Uterus (tissue), 2 donors: ENCODE results near the gene RPAIN.

Source experiments
- POLR2A ChIP-seq, 2 donors: fragments of 450-650 bp; IDR thresholded peaks; one replicate each; pipeline ENCODE4 v1.6.1; 2016; ENCODE audit warnings: antibody characterized with exemption in 2 of 2, mild to moderate bottlenecking in 1 of 2, moderate library complexity in 1 of 2
- TF ChIP-seq, protein P1 (sequence below), 4 experiments: fragments of 200-600 bp in 2 of 4; fragments of 450-650 bp in 2 of 4; sonication (generic) in 2 of 4; IDR thresholded peaks; one replicate each; pipeline ENCODE4 v1.5.1; 2016 to 2019; ENCODE audit warnings: antibody characterized with exemption in 4 of 4, mild to moderate bottlenecking in 2 of 4, moderate library complexity in 1 of 4

DNA sequence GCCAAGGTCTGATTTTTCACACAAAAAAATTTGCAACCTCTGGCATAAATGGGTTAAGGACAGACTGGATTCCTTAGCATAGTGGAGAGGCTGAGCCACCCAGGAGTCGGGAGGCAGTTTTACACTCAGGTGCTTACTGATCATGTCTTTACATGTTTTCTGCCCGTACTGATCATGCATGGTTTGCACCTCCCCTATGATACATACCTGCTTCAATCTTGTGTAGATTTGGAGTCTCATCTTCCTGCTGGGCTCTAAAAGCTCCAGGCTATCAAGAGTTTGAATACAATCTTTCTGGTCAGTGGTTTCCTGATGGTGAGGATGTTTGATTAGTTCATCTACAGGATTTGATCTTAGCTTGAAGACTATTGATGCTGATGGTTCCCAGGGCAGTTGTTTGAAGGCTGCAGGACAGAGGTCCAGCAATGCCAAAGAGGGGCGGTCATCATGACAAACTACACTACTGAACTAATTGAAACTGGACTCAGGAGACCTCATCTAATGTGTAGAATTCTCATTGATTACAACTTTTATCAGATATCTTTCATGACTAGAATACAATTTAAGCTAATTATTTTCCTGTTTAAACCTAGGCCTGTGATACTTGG lies 12.1 kb downstream of the RPAIN start:
- TF ChIP-seq, protein P1, sequence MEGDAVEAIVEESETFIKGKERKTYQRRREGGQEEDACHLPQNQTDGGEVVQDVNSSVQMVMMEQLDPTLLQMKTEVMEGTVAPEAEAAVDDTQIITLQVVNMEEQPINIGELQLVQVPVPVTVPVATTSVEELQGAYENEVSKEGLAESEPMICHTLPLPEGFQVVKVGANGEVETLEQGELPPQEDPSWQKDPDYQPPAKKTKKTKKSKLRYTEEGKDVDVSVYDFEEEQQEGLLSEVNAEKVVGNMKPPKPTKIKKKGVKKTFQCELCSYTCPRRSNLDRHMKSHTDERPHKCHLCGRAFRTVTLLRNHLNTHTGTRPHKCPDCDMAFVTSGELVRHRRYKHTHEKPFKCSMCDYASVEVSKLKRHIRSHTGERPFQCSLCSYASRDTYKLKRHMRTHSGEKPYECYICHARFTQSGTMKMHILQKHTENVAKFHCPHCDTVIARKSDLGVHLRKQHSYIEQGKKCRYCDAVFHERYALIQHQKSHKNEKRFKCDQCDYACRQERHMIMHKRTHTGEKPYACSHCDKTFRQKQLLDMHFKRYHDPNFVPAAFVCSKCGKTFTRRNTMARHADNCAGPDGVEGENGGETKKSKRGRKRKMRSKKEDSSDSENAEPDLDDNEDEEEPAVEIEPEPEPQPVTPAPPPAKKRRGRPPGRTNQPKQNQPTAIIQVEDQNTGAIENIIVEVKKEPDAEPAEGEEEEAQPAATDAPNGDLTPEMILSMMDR (IDR thresholded peaks at IDR 0.05), result no peak
- no peak for TF ChIP-seq POLR2A (IDR thresholded peaks at IDR 0.05)
